Measurements from ENCODE around the gene CRAT.

The CRAT gene

GRCh38 chr9:129089246-129089645, 21.3 kb downstream of the CRAT start:
- DNase-seq (ENCODE audit: low spot score), result no peak

- no peak for DNase-seq (ENCODE audit: low spot score)
Observed at GRCh38 chr9:129084087-129084486, 26.5 kb downstream of the CRAT start.

GRCh38 chr9:129081388-129081904, 29.1 kb downstream of the CRAT start:
- peak; percentile 36 for DNase-seq (ENCODE audit: low spot score)

- peak; percentile 100 for DNase-seq (ENCODE audit: low spot score)
Observed at GRCh38 chr9:129080601-129081387, 29.8 kb downstream of the CRAT start, which contains the start of gene DOLPP1. DOLPP1 (plus strand) TSS chr9:129081111; CDS start chr9:129081132, 21 bp downstream.

GRCh38 chr9:129080298-129080600, 30.3 kb downstream of the CRAT start:
- DNase-seq (ENCODE audit: low spot score), result no peak

GRCh38 chr9:129079829-129080228, 30.8 kb downstream of the CRAT start:
- DNase-seq (ENCODE audit: low spot score), result no peak

GRCh38 chr9:129078691-129079503, 31.7 kb downstream of the CRAT start:
- DNase-seq (ENCODE audit: low spot score), result peak; percentile 74

GRCh38 chr9:129077236-129077635, 33.4 kb downstream of the CRAT start:
- DNase-seq (ENCODE audit: low spot score), result no peak

GRCh38 chr9:129076640-129077037, 34.0 kb downstream of the CRAT start:
- DNase-seq (ENCODE audit: low spot score), result no peak

- no peak for DNase-seq (ENCODE audit: low spot score)
Observed at GRCh38 chr9:129075996-129076639, 34.5 kb downstream of the CRAT start.

GRCh38 chr9:129074106-129074505, 36.5 kb downstream of the CRAT start:
- DNase-seq (ENCODE audit: low spot score), result no peak

- DNase-seq (ENCODE audit: low spot score), result no peak
Observed at GRCh38 chr9:129073404-129073803, 37.2 kb downstream of the CRAT start.

GRCh38 chr9:129072171-129072570, 38.4 kb downstream of the CRAT start:
- DNase-seq (ENCODE audit: low spot score), result no peak

GRCh38 chr9:129071526-129072126, 39.0 kb downstream of the CRAT start:
- no peak for DNase-seq (ENCODE audit: low spot score)

GRCh38 chr9:129070696-129071525, 39.7 kb downstream of the CRAT start:
- DNase-seq (ENCODE audit: low spot score), result no peak

GRCh38 chr9:129069862-129070641, 40.5 kb downstream of the CRAT start:
- no peak for DNase-seq (ENCODE audit: low spot score)

GRCh38 chr9:129068990-129069861, 41.4 kb downstream of the CRAT start:
- no peak for DNase-seq (ENCODE audit: low spot score)

- no peak for DNase-seq (ENCODE audit: low spot score)
Observed at GRCh38 chr9:129068110-129068509, 42.5 kb downstream of the CRAT start.

GRCh38 chr9:129064499-129064908, 46.1 kb downstream of the CRAT start:
- no peak for DNase-seq (ENCODE audit: low spot score)

Data from HuH-7 (cell line).